H9 (cell line): ENCODE measurements around the gene CMSS1. TPM values are rescaled to one million over a fixed set of nuclear protein-coding genes. Genes with fewer than 3 reads are reported as not detected.

Experiments
- DNase-seq: peaks from one replicate; pipeline ENCODE4 v3.0.0-alpha.2; 2017
- H2AFZ ChIP-seq: one replicate; pipeline ENCODE4 v1.6.1; 2013; ENCODE audit warnings: mild to moderate bottlenecking, low read length, control low read depth, moderate library complexity
- H2AK5ac ChIP-seq: 2 replicates; pipeline ENCODE4 v1.6.1; 2013; ENCODE audit warnings: low read length, control low read depth, mixed read lengths; ENCODE audit not compliant: insufficient read length
- H2BK120ac ChIP-seq: one replicate; pipeline ENCODE4 v1.6.1; 2013; ENCODE audit warnings: low read depth, mild to moderate bottlenecking, low read length, control low read depth, inconsistent platforms; ENCODE audit not compliant: poor library complexity, severe bottlenecking
- H2BK12ac ChIP-seq: 2 replicates; pipeline ENCODE4 v1.6.1; 2013; ENCODE audit warnings: low read length, control low read depth, mixed read lengths, low read depth; ENCODE audit not compliant: insufficient read length
- H2BK15ac ChIP-seq: 2 replicates; pipeline ENCODE4 v1.6.1; 2013; ENCODE audit warnings: low read depth, low read length, control low read depth
- H2BK20ac ChIP-seq: one replicate; pipeline ENCODE4 v1.6.1; 2013; ENCODE audit warnings: low read depth, mild to moderate bottlenecking, low read length, control low read depth, inconsistent platforms; ENCODE audit not compliant: poor library complexity, severe bottlenecking
- H2BK5ac ChIP-seq: 2 replicates; pipeline ENCODE4 v1.6.1; 2013; ENCODE audit warnings: low read length, control low read depth, mixed read lengths; ENCODE audit not compliant: insufficient read length
- H3K14ac ChIP-seq: 2 replicates; pipeline ENCODE4 v1.6.1; 2013; ENCODE audit warnings: low read length, control low read depth; ENCODE audit not compliant: insufficient read depth
- H3K18ac ChIP-seq: 2 replicates; pipeline ENCODE4 v1.6.1; 2013; ENCODE audit warnings: low read depth, mild to moderate bottlenecking, mixed read lengths, low read length, control low read depth; ENCODE audit not compliant: insufficient read length
- H3K23ac ChIP-seq: 2 replicates; pipeline ENCODE4 v1.6.1; 2013; ENCODE audit warnings: low read length, control low read depth, mixed read lengths, low read depth; ENCODE audit not compliant: insufficient read length
- H3K23me2 ChIP-seq: 2 replicates; pipeline ENCODE4 v1.6.1; 2013; ENCODE audit warnings: low read depth, mild to moderate bottlenecking, mixed read lengths, low read length, control low read depth; ENCODE audit not compliant: insufficient read length, poor library complexity, severe bottlenecking
- H3K27ac ChIP-seq: 2 replicates; pipeline ENCODE4 v1.5.1; 2013; ENCODE audit warnings: low read length, control low read depth, mixed read lengths, low read depth; ENCODE audit not compliant: insufficient read length
- H3K27me3 ChIP-seq: 2 replicates; pipeline ENCODE4 v1.6.1; 2013; ENCODE audit warnings: low read length, control low read depth, inconsistent platforms; ENCODE audit not compliant: insufficient read depth
- H3K4ac ChIP-seq: 2 replicates; pipeline ENCODE4 v1.6.1; 2013; ENCODE audit warnings: low read depth, mild to moderate bottlenecking, control low read depth, inconsistent platforms, low read length, moderate library complexity
- H3K4me1 ChIP-seq: 2 replicates; pipeline ENCODE4 v1.6.1; 2013; ENCODE audit warnings: low read length, control low read depth, inconsistent platforms; ENCODE audit not compliant: insufficient read depth
- H3K4me2 ChIP-seq: 2 replicates; pipeline ENCODE4 v1.6.1; 2013; ENCODE audit warnings: low read length, control low read depth, mixed read lengths; ENCODE audit not compliant: insufficient read length, insufficient read depth
- H3K56ac ChIP-seq: 2 replicates; pipeline ENCODE4 v1.6.1; 2013; ENCODE audit warnings: low read depth, mild to moderate bottlenecking, mixed read lengths, low read length, control low read depth; ENCODE audit not compliant: insufficient read length
- H3K79me1 ChIP-seq: 2 replicates; pipeline ENCODE4 v1.6.1; 2013; ENCODE audit warnings: low read depth, mild to moderate bottlenecking, moderate library complexity, low read length, control low read depth, inconsistent platforms; ENCODE audit not compliant: insufficient read depth, poor library complexity, severe bottlenecking
- H3K79me2 ChIP-seq: 2 replicates; pipeline ENCODE4 v1.6.1; 2013; ENCODE audit warnings: low read length, control low read depth, inconsistent platforms; ENCODE audit not compliant: insufficient read depth
- H3K9ac ChIP-seq: 2 replicates; pipeline ENCODE4 v1.6.1; 2013; ENCODE audit warnings: low read length, control low read depth, mixed read lengths; ENCODE audit not compliant: insufficient read length; ENCODE audit errors: extremely low read depth
- H3K9me3 ChIP-seq: one replicate; pipeline ENCODE4 v1.6.1; 2013; ENCODE audit warnings: low read depth, low read length, inconsistent platforms; ENCODE audit not compliant: control insufficient read depth
- H3T11ph ChIP-seq: one replicate; pipeline ENCODE4 v1.6.1; 2013; ENCODE audit warnings: mild to moderate bottlenecking, low read length, control low read depth, inconsistent platforms
- H4K20me1 ChIP-seq: one replicate; pipeline ENCODE4 v1.6.1; 2013; ENCODE audit not compliant: control insufficient read depth, insufficient read length, insufficient read depth
- H4K5ac ChIP-seq: 2 replicates; pipeline ENCODE4 v1.6.1; 2013; ENCODE audit warnings: low read depth, mild to moderate bottlenecking, mixed read lengths, low read length, control low read depth; ENCODE audit not compliant: insufficient read length
- H4K8ac ChIP-seq: replicated peaks from 2 replicates; pipeline ENCODE4 v1.6.1; 2013; ENCODE audit warnings: low read length, control low read depth, mixed read lengths, low read depth; ENCODE audit not compliant: insufficient read length
- H4K91ac ChIP-seq: 2 replicates; pipeline ENCODE4 v1.6.1; 2013; ENCODE audit warnings: low read depth, mild to moderate bottlenecking, moderate library complexity, mixed read lengths, low read length, control low read depth; ENCODE audit not compliant: insufficient read length
- H3K27ac Mint-ChIP-seq, 3 experiments: 2 replicates in 2 of 3; 3 replicates in 1 of 3; pipeline ENCODE4 v1.8.0; 2020 to 2021; ENCODE audit warnings: mixed read lengths in 3 of 3, mild to moderate bottlenecking in 1 of 3, moderate library complexity in 1 of 3
- H3K27me3 Mint-ChIP-seq: 2 replicates; pipeline ENCODE4 v1.8.0; 2021; ENCODE audit warnings: low read depth, mild to moderate bottlenecking, moderate library complexity, mixed read lengths
- H3K36me3 Mint-ChIP-seq, 3 experiments: 2 replicates in 2 of 3; 3 replicates in 1 of 3; pipeline ENCODE4 v1.8.0; 2020 to 2021; ENCODE audit warnings: low read depth in 3 of 3, mixed read lengths in 3 of 3; ENCODE audit not compliant: insufficient read depth in 1 of 3
- H3K4me1 Mint-ChIP-seq, 2 experiments: 2 replicates each; pipeline ENCODE4 v1.8.0; 2020; ENCODE audit warnings: mixed read lengths in 2 of 2
- H3K4me3 Mint-ChIP-seq, 2 experiments: 2 replicates in 1 of 2; 3 replicates in 1 of 2; pipeline ENCODE4 v1.8.0; 2020 to 2021; ENCODE audit warnings: mild to moderate bottlenecking in 2 of 2, mixed read lengths in 2 of 2, moderate library complexity in 1 of 2
- H3K9me3 Mint-ChIP-seq, 2 experiments: 2 replicates in 1 of 2; 3 replicates in 1 of 2; pipeline ENCODE4 v1.8.0; 2020; ENCODE audit warnings: mild to moderate bottlenecking in 2 of 2, mixed read lengths in 2 of 2, moderate library complexity in 1 of 2
- CTCF ChIP-seq: fragments of 200-600 bp; sonication (generic); conservative IDR thresholded peaks from 3 replicates; pipeline ENCODE4 v1.8.0; 2021; ENCODE audit warnings: antibody characterized with exemption, mild to moderate bottlenecking
- WGBS: extraction: QIAGEN DNeasy Blood & Tissue Kit; methylation state at CpG from one replicate; pipeline ENCODE4 v1.1.7; 2013; ENCODE audit warnings: missing lambda C conversion rate, low lambda C conversion rate, mixed read lengths; ENCODE audit not compliant: insufficient read length; ENCODE audit errors: extremely low coverage; 5-methylcytosine and 5-hydroxymethylcytosine counted together
- total RNA-seq: library from RNA; stranded (reverse); gene quantifications from 2 replicates; pipeline ENCODE4 v1.2.1, GENCODE V29; 2021

CMSS1 gene
- total RNA-seq, 1 experiment from 2014 or later, result 61.8 TPM

GRCh38 chr3:99871231-99872045 lies 53.8 kb downstream of the CMSS1 start:
- H3K27me3 ChIP-seq, result peaks cover 2% of the 10 kb centered on the region; the same call in 1 of the 2 replicates
- no peak overlapping the region for H2BK20ac ChIP-seq
- H3K79me1 ChIP-seq, result no peaks in the 10 kb centered on the region
- H2BK12ac ChIP-seq, result no peak overlapping the region
- no peak overlapping the region for H3K18ac ChIP-seq
- H4K5ac ChIP-seq, result no peak overlapping the region
- H3K9me3 ChIP-seq, result no peaks in the 10 kb centered on the region
- no peaks in the 10 kb centered on the region for H3K79me2 ChIP-seq
- peaks cover 96% of the 10 kb centered on the region for H3K27me3 Mint-ChIP-seq
- H3K27ac ChIP-seq, result no peak overlapping the region
- H3K23me2 ChIP-seq, result peaks cover 4% of the 10 kb centered on the region
- DNase-seq, result no peak
- no peak overlapping the region for H3K56ac ChIP-seq
- no peaks in the 10 kb centered on the region for H3K9me3 Mint-ChIP-seq
- H3K4me1 ChIP-seq, result no peaks in the 10 kb centered on the region
- no CpG with 5 or more reads among the region's 4 CpGs for WGBS
- no peak overlapping the region for H2BK120ac ChIP-seq
- no peak overlapping the region for H3K4me3 Mint-ChIP-seq
- H3K9ac ChIP-seq, result no peak overlapping the region
- H3K14ac ChIP-seq, result no peak overlapping the region
- no peaks in the 10 kb centered on the region for H4K20me1 ChIP-seq
- TF ChIP-seq CTCF, result no peak
- no peak overlapping the region for H3K27ac Mint-ChIP-seq
- no peak overlapping the region for H4K8ac ChIP-seq
- no peak overlapping the region for H2BK15ac ChIP-seq
- H2BK5ac ChIP-seq, result no peak overlapping the region
- H3K36me3 Mint-ChIP-seq, result no peaks in the 10 kb centered on the region
- H4K91ac ChIP-seq, result no peak overlapping the region
- no peak overlapping the region for H3K4me2 ChIP-seq
- peaks cover 10 to 12% of the 10 kb centered on the region in 2 experiments for H3K4me1 Mint-ChIP-seq
- H3T11ph ChIP-seq, result no peak overlapping the region
- no peak overlapping the region for H3K23ac ChIP-seq
- H2AFZ ChIP-seq, result no peak overlapping the region
- no peak overlapping the region for H2AK5ac ChIP-seq
- H3K4ac ChIP-seq, result no peak overlapping the region
